T-helper 1 cell (primary cell): ENCODE measurements around the gene TOM1L2.

Experiments used
- DNase-seq, 5 donors: peaks; one replicate each; pipeline ENCODE4 v3.0.0-alpha.2; 2012 to 2020

The TOM1L2 gene

DNA sequence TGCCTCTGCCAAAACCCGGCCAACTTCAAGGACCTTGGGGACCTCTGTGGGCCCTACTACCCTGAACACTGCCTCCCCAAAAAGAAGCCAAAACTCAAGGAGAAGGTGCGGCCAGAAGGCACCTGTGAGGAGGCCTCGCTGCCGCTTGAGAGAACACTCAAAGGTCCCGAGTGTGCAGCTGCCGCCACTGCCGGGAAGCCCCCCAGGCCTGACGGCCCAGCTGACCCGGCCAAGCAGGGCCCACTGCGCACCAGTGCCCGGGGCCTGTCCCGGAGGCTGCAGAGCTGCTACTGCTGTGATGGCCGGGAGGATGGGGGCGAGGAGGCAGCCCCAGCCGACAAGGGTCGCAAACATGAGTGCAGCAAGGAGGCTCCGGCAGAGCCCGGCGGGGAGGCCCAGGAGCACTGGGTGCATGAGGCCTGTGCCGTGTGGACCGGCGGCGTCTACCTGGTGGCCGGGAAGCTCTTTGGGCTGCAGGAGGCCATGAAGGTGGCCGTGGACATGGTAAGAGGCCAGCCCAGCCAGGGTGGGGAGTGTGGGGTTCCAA, 174.1 kb downstream of the TOM1L2 start:
- DNase-seq = no peak

GRCh38 chr17:17797119-17797809, 174.9 kb downstream of the TOM1L2 start:
- DNase-seq = no peak

DNA sequence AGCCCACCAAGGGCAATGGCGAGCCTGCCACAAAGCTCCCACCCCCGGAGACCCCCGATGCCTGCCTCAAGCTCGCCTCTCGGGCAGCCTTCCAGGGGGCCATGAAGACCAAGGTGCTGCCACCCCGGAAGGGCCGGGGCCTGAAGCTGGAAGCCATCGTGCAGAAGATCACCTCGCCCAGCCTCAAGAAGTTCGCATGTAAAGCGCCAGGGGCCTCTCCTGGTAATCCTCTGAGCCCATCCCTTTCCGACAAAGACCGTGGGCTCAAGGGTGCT, 175.5 kb downstream of the TOM1L2 start:
- no peak for DNase-seq

GRCh38 chr17:17795946-17796786, 176.0 kb downstream of the TOM1L2 start:
- DNase-seq = no peak

- no peak for DNase-seq
Measured at GRCh38 chr17:17795296-17795695, 176.9 kb downstream of the TOM1L2 start.

DNA sequence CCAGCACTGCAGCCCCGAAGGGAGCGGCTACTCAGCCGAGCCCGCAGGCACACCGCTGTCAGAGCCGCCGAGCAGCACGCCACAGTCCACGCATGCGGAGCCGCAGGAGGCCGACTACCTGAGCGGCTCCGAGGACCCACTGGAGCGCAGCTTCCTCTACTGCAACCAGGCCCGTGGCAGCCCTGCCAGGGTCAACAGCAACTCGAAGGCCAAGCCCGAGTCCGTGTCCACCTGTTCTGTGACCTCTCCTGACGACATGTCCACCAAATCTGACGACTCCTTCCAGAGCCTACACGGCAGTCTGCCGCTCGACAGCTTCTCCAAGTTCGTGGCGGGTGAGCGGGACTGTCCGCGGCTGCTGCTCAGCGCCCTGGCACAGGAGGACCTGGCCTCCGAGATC, 177.8 kb downstream of the TOM1L2 start:
- no peak for DNase-seq
